A673 (cell line): ENCODE measurements around the gene ENTHD1.

Experiments
- EZH2 ChIP-seq: fragments of 200-600 bp; sonication (generic); IDR thresholded peaks from 2 replicates; pipeline ENCODE4 v1.6.1; 2017; ENCODE audit warnings: borderline replicate concordance, low read depth, mild to moderate bottlenecking, mixed read lengths, antibody characterized with exemption, low read length; ENCODE audit not compliant: poor library complexity, severe bottlenecking
- TF ChIP-seq, protein P1 (sequence below): fragments of 300-800, 200-600 bp; sonication (generic); conservative IDR thresholded peaks from 2 replicates; pipeline ENCODE4 v1.5.1; 2017; ENCODE audit warnings: low read depth, mild to moderate bottlenecking, antibody characterized with exemption, low read length, moderate library complexity, mixed read lengths

DNA sequence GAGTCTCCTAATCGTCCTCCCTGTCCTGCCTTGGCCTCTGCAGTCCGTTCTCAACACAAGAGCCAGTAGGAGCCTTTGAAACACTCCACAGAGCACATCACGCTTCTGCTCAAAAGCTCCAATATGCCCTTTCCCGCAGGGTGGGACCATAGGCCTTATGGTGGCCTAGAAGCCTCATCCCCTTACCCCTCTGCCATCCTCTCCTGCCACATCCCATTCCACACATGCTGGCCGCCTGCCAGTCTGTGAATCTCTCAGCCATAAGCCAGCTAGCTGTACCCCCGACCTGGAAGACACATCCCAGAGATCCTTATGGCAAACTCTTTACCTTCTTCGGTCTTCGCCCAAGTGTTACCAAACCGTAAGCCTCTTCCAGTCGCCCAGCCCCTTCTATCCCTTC lies 157.8 kb downstream of the ENTHD1 start:
- TF ChIP-seq, protein P1, sequence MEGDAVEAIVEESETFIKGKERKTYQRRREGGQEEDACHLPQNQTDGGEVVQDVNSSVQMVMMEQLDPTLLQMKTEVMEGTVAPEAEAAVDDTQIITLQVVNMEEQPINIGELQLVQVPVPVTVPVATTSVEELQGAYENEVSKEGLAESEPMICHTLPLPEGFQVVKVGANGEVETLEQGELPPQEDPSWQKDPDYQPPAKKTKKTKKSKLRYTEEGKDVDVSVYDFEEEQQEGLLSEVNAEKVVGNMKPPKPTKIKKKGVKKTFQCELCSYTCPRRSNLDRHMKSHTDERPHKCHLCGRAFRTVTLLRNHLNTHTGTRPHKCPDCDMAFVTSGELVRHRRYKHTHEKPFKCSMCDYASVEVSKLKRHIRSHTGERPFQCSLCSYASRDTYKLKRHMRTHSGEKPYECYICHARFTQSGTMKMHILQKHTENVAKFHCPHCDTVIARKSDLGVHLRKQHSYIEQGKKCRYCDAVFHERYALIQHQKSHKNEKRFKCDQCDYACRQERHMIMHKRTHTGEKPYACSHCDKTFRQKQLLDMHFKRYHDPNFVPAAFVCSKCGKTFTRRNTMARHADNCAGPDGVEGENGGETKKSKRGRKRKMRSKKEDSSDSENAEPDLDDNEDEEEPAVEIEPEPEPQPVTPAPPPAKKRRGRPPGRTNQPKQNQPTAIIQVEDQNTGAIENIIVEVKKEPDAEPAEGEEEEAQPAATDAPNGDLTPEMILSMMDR, result no peak
- no peak for TF ChIP-seq EZH2
